Lung (tissue), 12 donors: ENCODE results near the gene DAPK2. TPM values are rescaled to one million over a fixed set of nuclear protein-coding genes. Genes with fewer than 3 reads are reported as not detected.

ENCODE experiments used
- ATAC-seq: fragments of 200-7000 bp; cut with Tn5 transposase; one replicate; pipeline ENCODE4 v1.9.1; 2020; ENCODE audit warnings: moderate number of reproducible peaks; ENCODE audit not compliant: insufficient read depth, low FRiP score
- DNase-seq, 3 donors: peaks; one replicate each; pipeline ENCODE4 v3.0.0-alpha.2; 2013 to 2017
- H3K27ac ChIP-seq, 2 donors: one replicate each; pipeline ENCODE4 v1.5.1; 2013; ENCODE audit warnings: mild to moderate bottlenecking in 2 of 2, moderate library complexity in 2 of 2, control low read depth in 1 of 2, inconsistent platforms in 1 of 2, low read depth in 1 of 2, low read length in 1 of 2
- H3K27me3 ChIP-seq, 3 donors: one replicate each; pipeline ENCODE4 v1.5.1; 2013; ENCODE audit warnings: low read length in 2 of 3; ENCODE audit not compliant: control insufficient read depth in 3 of 3, insufficient read depth in 3 of 3
- H3K36me3 ChIP-seq, 4 donors: one replicate each; pipeline ENCODE4 v1.5.1; 2013; ENCODE audit warnings: low read length in 4 of 4, mild to moderate bottlenecking in 1 of 4, moderate library complexity in 1 of 4; ENCODE audit not compliant: control insufficient read depth in 4 of 4, insufficient read depth in 4 of 4
- H3K4me1 ChIP-seq, 5 donors: one replicate each; pipeline ENCODE4 v1.5.1; 2013; ENCODE audit warnings: low read length in 5 of 5, mild to moderate bottlenecking in 2 of 5, moderate library complexity in 1 of 5; ENCODE audit not compliant: control insufficient read depth in 5 of 5, insufficient read depth in 5 of 5
- H3K4me3 ChIP-seq: one replicate; pipeline ENCODE4 v1.5.1; 2013; ENCODE audit warnings: mild to moderate bottlenecking, control low read depth, moderate library complexity
- H3K9ac ChIP-seq, 2 donors: one replicate each; pipeline ENCODE4 v1.5.1; 2013; ENCODE audit warnings: low read length in 2 of 2, control low read depth in 1 of 2; ENCODE audit not compliant: insufficient read depth in 1 of 2
- H3K9me3 ChIP-seq, 4 donors: one replicate each; pipeline ENCODE4 v1.5.1; 2013; ENCODE audit warnings: low read length in 3 of 4, mild to moderate bottlenecking in 1 of 4, moderate library complexity in 1 of 4; ENCODE audit not compliant: control insufficient read depth in 4 of 4, insufficient read depth in 3 of 4
- CTCF ChIP-seq: IDR thresholded peaks from 2 replicates; pipeline ENCODE4 v1.5.1; 2012; ENCODE audit warnings: mild to moderate bottlenecking; ENCODE audit errors: control extremely low read depth, extremely low read depth
- WGBS, 2 donors: extraction: QIAGEN DNeasy Blood & Tissue Kit; methylation state at CpG; one replicate each; pipeline ENCODE4 v1.1.7; 2013; 5-methylcytosine and 5-hydroxymethylcytosine counted together
- polyA plus RNA-seq, 2 donors: library from polyadenylated mRNA; stranded (reverse); fragments of 200-250 nt; gene quantifications; one replicate each; pipeline ENCODE4 v1.2.1, GENCODE V29; 2013
- total RNA-seq, 2 donors: library from RNA; depleted of rRNA in 1 of 2; stranded (reverse); fragments of >200 nt in 1 of 2; gene quantifications; one replicate each; pipeline ENCODE4 v1.2.1, GENCODE V29; 2014 to 2021
- donor health status: control.
- donor health status: control.
- donor health status: Bipolar disorder and iron deficiency.
- donor health status: healthy.
- donor health status: DM: yes; HTN: yes; CAD: no.

DAPK2 gene
- total and polyA plus RNA-seq, 4 donors, result 20.5 to 59.0 (median 49.1) TPM

GRCh38 chr15:64038878-64039610 lies 7.2 kb downstream of the DAPK2 start:
- Histone ChIP-seq H3K36me3 (peaks cover 4 to 16% (median 7%) of the 10 kb centered on the region in 4 donors), H3K4me1 (peaks cover 0 to 14% (median 2%) of the 10 kb centered on the region in 5 donors), H3K9me3 (peaks cover 0 to 4% (median 0%) of the 10 kb centered on the region in 4 donors), H3K9ac (no peak overlapping the region), H3K27me3 (no peaks in the 10 kb centered on the region), H3K27ac (no peak overlapping the region), H3K4me3 (no peak overlapping the region)
- TF ChIP-seq CTCF, result no peak
- DNase-seq (no peak), ATAC-seq (no peak)
- 88 to 93% methylated on average over 4 of the region's 4 CpGs for WGBS, 2 donors

- peaks cover 0 to 10% (median 2%) of the 10 kb centered on the region in 5 donors for H3K4me1 ChIP-seq
- peaks cover 0 to 4% (median 0%) of the 10 kb centered on the region in 4 donors for H3K9me3 ChIP-seq
- peaks cover 4 to 16% (median 7%) of the 10 kb centered on the region in 4 donors for H3K36me3 ChIP-seq
- no peak overlapping the region for H3K27ac ChIP-seq
- ATAC-seq (no peak), DNase-seq (no peak)
- no peak for TF ChIP-seq CTCF
- H3K9ac ChIP-seq, result no peak overlapping the region
- no peaks in the 10 kb centered on the region for H3K27me3 ChIP-seq
- 31 to 41% methylated on average over 2 of the region's 2 CpGs for WGBS, 2 donors
- no peak overlapping the region for H3K4me3 ChIP-seq
Measured at GRCh38 chr15:64037966-64038365, 8.3 kb downstream of the DAPK2 start.

- Histone ChIP-seq H3K27me3 (no peaks in the 10 kb centered on the region), H3K4me3 (no peak overlapping the region), H3K27ac (no peak overlapping the region), H3K36me3 (peaks cover 4 to 16% (median 7%) of the 10 kb centered on the region in 4 donors), H3K9me3 (peaks cover 0 to 4% (median 0%) of the 10 kb centered on the region in 4 donors), H3K4me1 (peaks cover 0 to 3% (median 2%) of the 10 kb centered on the region in 5 donors), H3K9ac (no peak overlapping the region)
- DNase-seq (no peak), ATAC-seq (no peak)
- TF ChIP-seq CTCF, result no peak
- 88 to 94% methylated on average over 3 of the region's 3 CpGs for WGBS, 2 donors
Measured at GRCh38 chr15:64037116-64037515, 9.2 kb downstream of the DAPK2 start.
